ENCODE results near the gene PLXNB2. TPM values are rescaled to one million over a fixed set of nuclear protein-coding genes. Genes with fewer than 3 reads are reported as not detected.

PLXNB2 gene
- polyA plus RNA-seq, 3 donors = 38.2 to 368 (median 70.5) TPM

- Mint-ChIP-seq H3K9me3 (no peaks in the 10 kb centered on the region), H3K4me1 (peaks cover 8% of the 10 kb centered on the region), H3K36me3 (no peaks in the 10 kb centered on the region), H3K27me3 (ENCODE audit: low read depth in 3 of 3) (peaks cover 9 to 15% (median 9%) of the 10 kb centered on the region in 3 donors), H3K4me3 (no peak overlapping the region), H3K27ac (no peak overlapping the region)
- peaks cover under 1% of the 10 kb centered on the region for H3K79me2 ChIP-seq (ENCODE audit: insufficient read depth, low read length)
- intact Hi-C loops (cut with micrococcal nuclease) = no loop called here
- peaks cover 0 to 7% of the 10 kb centered on the region in 2 donors for H3K27me3 ChIP-seq (ENCODE audit: control insufficient read depth in 2 of 2, insufficient read depth in 2 of 2, low read length in 2 of 2)
- no peaks in the 10 kb centered on the region for H3K9me3 ChIP-seq (replicated peaks in 1 of 2; ENCODE audit: control insufficient read depth in 1 of 2, insufficient read depth in 1 of 2, low read length in 2 of 2)
- no peak for TF ChIP-seq CTCF (IDR thresholded peaks at IDR 0.05)
- H2AFZ ChIP-seq (ENCODE audit: insufficient read depth, low read depth, low read length, poor library complexity, severe bottlenecking) = no peak overlapping the region
- peaks cover 9% of the 10 kb centered on the region for H4K20me1 ChIP-seq (ENCODE audit: insufficient read depth, low read length)
- WGBS (ENCODE audit: insufficient coverage) = 87% methylated on average over 13 of the region's 19 CpGs
- no peak overlapping the region for H3K4me2 ChIP-seq (replicated peaks; ENCODE audit: extremely low read depth, low read length, poor library complexity, severe bottlenecking)
- no peak overlapping the region for H3K9ac ChIP-seq (ENCODE audit: insufficient read depth, low read length, poor library complexity, severe bottlenecking)
- H3K4me3 ChIP-seq (replicated peaks in 1 of 3; ENCODE audit: low read depth in 2 of 3, low read length in 3 of 3) = no peak overlapping the region
- no peak for DNase-seq
- H3K4me1 ChIP-seq (ENCODE audit: control insufficient read depth in 1 of 2, insufficient read depth in 2 of 2, low read length in 2 of 2) = peaks cover 14 to 24% of the 10 kb centered on the region in 2 donors
- no peak overlapping the region for H3K27ac ChIP-seq (ENCODE audit: low read depth in 1 of 2, low read length in 2 of 2)
- H3K36me3 ChIP-seq (replicated peaks in 1 of 2; ENCODE audit: control insufficient read depth in 1 of 2, insufficient read depth in 2 of 2, low read length in 2 of 2) = no peaks in the 10 kb centered on the region
These were observed 52.3 kb downstream of the PLXNB2 start for GRCh38 chr22:50255099-50255498.

- Mint-ChIP-seq H3K36me3 (no peaks in the 10 kb centered on the region), H3K9me3 (no peaks in the 10 kb centered on the region), H3K4me3 (no peak overlapping the region), H3K4me1 (peaks cover 13% of the 10 kb centered on the region), H3K27ac (peak overlapping the region in 1 of 7 donors; percentile 79), H3K27me3 (ENCODE audit: low read depth in 3 of 3) (peaks cover 0 to 4% (median 3%) of the 10 kb centered on the region in 3 donors)
- peaks cover 9% of the 10 kb centered on the region for H3K79me2 ChIP-seq (ENCODE audit: insufficient read depth, low read length)
- no peak for TF ChIP-seq CTCF (IDR thresholded peaks at IDR 0.05)
- intact Hi-C loops (cut with micrococcal nuclease) = loop anchor here (5.0 kb wide), 2 partner anchors 243 to 368 kb away; no protein-coding TSS in a partner anchor
- no peak overlapping the region for H3K9ac ChIP-seq (ENCODE audit: insufficient read depth, low read length, poor library complexity, severe bottlenecking)
- H3K27me3 ChIP-seq (ENCODE audit: control insufficient read depth in 2 of 2, insufficient read depth in 2 of 2, low read length in 2 of 2) = no peaks in the 10 kb centered on the region
- H4K20me1 ChIP-seq (ENCODE audit: insufficient read depth, low read length) = peaks cover 17% of the 10 kb centered on the region
- peaks cover 21 to 32% of the 10 kb centered on the region in 2 donors for H3K4me1 ChIP-seq (ENCODE audit: control insufficient read depth in 1 of 2, insufficient read depth in 2 of 2, low read length in 2 of 2)
- H3K36me3 ChIP-seq (replicated peaks in 1 of 2; ENCODE audit: control insufficient read depth in 1 of 2, insufficient read depth in 2 of 2, low read length in 2 of 2) = peaks cover 0 to 4% of the 10 kb centered on the region in 2 donors
- no peak overlapping the region for H3K4me2 ChIP-seq (replicated peaks; ENCODE audit: extremely low read depth, low read length, poor library complexity, severe bottlenecking)
- H2AFZ ChIP-seq (ENCODE audit: insufficient read depth, low read depth, low read length, poor library complexity, severe bottlenecking) = no peak overlapping the region
- WGBS (ENCODE audit: insufficient coverage) = 88% methylated on average over 6 of the region's 8 CpGs
- H3K9me3 ChIP-seq (replicated peaks in 1 of 2; ENCODE audit: control insufficient read depth in 1 of 2, insufficient read depth in 1 of 2, low read length in 2 of 2) = no peaks in the 10 kb centered on the region
- DNase-seq = no peak
- H3K27ac ChIP-seq (ENCODE audit: low read depth in 1 of 2, low read length in 2 of 2) = no peak overlapping the region
- no peak overlapping the region for H3K4me3 ChIP-seq (replicated peaks in 1 of 3; ENCODE audit: low read depth in 2 of 3, low read length in 3 of 3)
These were observed 53.5 kb downstream of the PLXNB2 start for GRCh38 chr22:50253941-50254340.
